H9 (cell line): ENCODE measurements around the gene ACOXL. TPM values are rescaled to one million over a fixed set of nuclear protein-coding genes. Genes with fewer than 3 reads are reported as not detected.

ENCODE experiments used
- DNase-seq: peaks from one replicate; pipeline ENCODE4 v3.0.0-alpha.2; 2017
- H2AFZ ChIP-seq: one replicate; pipeline ENCODE4 v1.6.1; 2013; ENCODE audit warnings: mild to moderate bottlenecking, low read length, control low read depth, moderate library complexity
- H2AK5ac ChIP-seq: 2 replicates; pipeline ENCODE4 v1.6.1; 2013; ENCODE audit warnings: low read length, control low read depth, mixed read lengths; ENCODE audit not compliant: insufficient read length
- H2BK120ac ChIP-seq: one replicate; pipeline ENCODE4 v1.6.1; 2013; ENCODE audit warnings: low read depth, mild to moderate bottlenecking, low read length, control low read depth, inconsistent platforms; ENCODE audit not compliant: poor library complexity, severe bottlenecking
- H2BK12ac ChIP-seq: 2 replicates; pipeline ENCODE4 v1.6.1; 2013; ENCODE audit warnings: low read length, control low read depth, mixed read lengths, low read depth; ENCODE audit not compliant: insufficient read length
- H2BK15ac ChIP-seq: 2 replicates; pipeline ENCODE4 v1.6.1; 2013; ENCODE audit warnings: low read depth, low read length, control low read depth
- H2BK20ac ChIP-seq: one replicate; pipeline ENCODE4 v1.6.1; 2013; ENCODE audit warnings: low read depth, mild to moderate bottlenecking, low read length, control low read depth, inconsistent platforms; ENCODE audit not compliant: poor library complexity, severe bottlenecking
- H2BK5ac ChIP-seq: 2 replicates; pipeline ENCODE4 v1.6.1; 2013; ENCODE audit warnings: low read length, control low read depth, mixed read lengths; ENCODE audit not compliant: insufficient read length
- H3K14ac ChIP-seq: 2 replicates; pipeline ENCODE4 v1.6.1; 2013; ENCODE audit warnings: low read length, control low read depth; ENCODE audit not compliant: insufficient read depth
- H3K18ac ChIP-seq: 2 replicates; pipeline ENCODE4 v1.6.1; 2013; ENCODE audit warnings: low read depth, mild to moderate bottlenecking, mixed read lengths, low read length, control low read depth; ENCODE audit not compliant: insufficient read length
- H3K23ac ChIP-seq: 2 replicates; pipeline ENCODE4 v1.6.1; 2013; ENCODE audit warnings: low read length, control low read depth, mixed read lengths, low read depth; ENCODE audit not compliant: insufficient read length
- H3K23me2 ChIP-seq: 2 replicates; pipeline ENCODE4 v1.6.1; 2013; ENCODE audit warnings: low read depth, mild to moderate bottlenecking, mixed read lengths, low read length, control low read depth; ENCODE audit not compliant: insufficient read length, poor library complexity, severe bottlenecking
- H3K27ac ChIP-seq: 2 replicates; pipeline ENCODE4 v1.5.1; 2013; ENCODE audit warnings: low read length, control low read depth, mixed read lengths, low read depth; ENCODE audit not compliant: insufficient read length
- H3K27me3 ChIP-seq: 2 replicates; pipeline ENCODE4 v1.6.1; 2013; ENCODE audit warnings: low read length, control low read depth, inconsistent platforms; ENCODE audit not compliant: insufficient read depth
- H3K4ac ChIP-seq: 2 replicates; pipeline ENCODE4 v1.6.1; 2013; ENCODE audit warnings: low read depth, mild to moderate bottlenecking, control low read depth, inconsistent platforms, low read length, moderate library complexity
- H3K4me1 ChIP-seq: 2 replicates; pipeline ENCODE4 v1.6.1; 2013; ENCODE audit warnings: low read length, control low read depth, inconsistent platforms; ENCODE audit not compliant: insufficient read depth
- H3K4me2 ChIP-seq: 2 replicates; pipeline ENCODE4 v1.6.1; 2013; ENCODE audit warnings: low read length, control low read depth, mixed read lengths; ENCODE audit not compliant: insufficient read length, insufficient read depth
- H3K56ac ChIP-seq: 2 replicates; pipeline ENCODE4 v1.6.1; 2013; ENCODE audit warnings: low read depth, mild to moderate bottlenecking, mixed read lengths, low read length, control low read depth; ENCODE audit not compliant: insufficient read length
- H3K79me1 ChIP-seq: 2 replicates; pipeline ENCODE4 v1.6.1; 2013; ENCODE audit warnings: low read depth, mild to moderate bottlenecking, moderate library complexity, low read length, control low read depth, inconsistent platforms; ENCODE audit not compliant: insufficient read depth, poor library complexity, severe bottlenecking
- H3K79me2 ChIP-seq: 2 replicates; pipeline ENCODE4 v1.6.1; 2013; ENCODE audit warnings: low read length, control low read depth, inconsistent platforms; ENCODE audit not compliant: insufficient read depth
- H3K9ac ChIP-seq: 2 replicates; pipeline ENCODE4 v1.6.1; 2013; ENCODE audit warnings: low read length, control low read depth, mixed read lengths; ENCODE audit not compliant: insufficient read length; ENCODE audit errors: extremely low read depth
- H3K9me3 ChIP-seq: one replicate; pipeline ENCODE4 v1.6.1; 2013; ENCODE audit warnings: low read depth, low read length, inconsistent platforms; ENCODE audit not compliant: control insufficient read depth
- H3T11ph ChIP-seq: one replicate; pipeline ENCODE4 v1.6.1; 2013; ENCODE audit warnings: mild to moderate bottlenecking, low read length, control low read depth, inconsistent platforms
- H4K20me1 ChIP-seq: one replicate; pipeline ENCODE4 v1.6.1; 2013; ENCODE audit not compliant: control insufficient read depth, insufficient read length, insufficient read depth
- H4K5ac ChIP-seq: 2 replicates; pipeline ENCODE4 v1.6.1; 2013; ENCODE audit warnings: low read depth, mild to moderate bottlenecking, mixed read lengths, low read length, control low read depth; ENCODE audit not compliant: insufficient read length
- H4K8ac ChIP-seq: replicated peaks from 2 replicates; pipeline ENCODE4 v1.6.1; 2013; ENCODE audit warnings: low read length, control low read depth, mixed read lengths, low read depth; ENCODE audit not compliant: insufficient read length
- H4K91ac ChIP-seq: 2 replicates; pipeline ENCODE4 v1.6.1; 2013; ENCODE audit warnings: low read depth, mild to moderate bottlenecking, moderate library complexity, mixed read lengths, low read length, control low read depth; ENCODE audit not compliant: insufficient read length
- H3K27ac Mint-ChIP-seq, 3 experiments: 2 replicates in 2 of 3; 3 replicates in 1 of 3; pipeline ENCODE4 v1.8.0; 2020 to 2021; ENCODE audit warnings: mixed read lengths in 3 of 3, mild to moderate bottlenecking in 1 of 3, moderate library complexity in 1 of 3
- H3K27me3 Mint-ChIP-seq: 2 replicates; pipeline ENCODE4 v1.8.0; 2021; ENCODE audit warnings: low read depth, mild to moderate bottlenecking, moderate library complexity, mixed read lengths
- H3K36me3 Mint-ChIP-seq, 3 experiments: 2 replicates in 2 of 3; 3 replicates in 1 of 3; pipeline ENCODE4 v1.8.0; 2020 to 2021; ENCODE audit warnings: low read depth in 3 of 3, mixed read lengths in 3 of 3; ENCODE audit not compliant: insufficient read depth in 1 of 3
- H3K4me1 Mint-ChIP-seq, 2 experiments: 2 replicates each; pipeline ENCODE4 v1.8.0; 2020; ENCODE audit warnings: mixed read lengths in 2 of 2
- H3K4me3 Mint-ChIP-seq, 2 experiments: 2 replicates in 1 of 2; 3 replicates in 1 of 2; pipeline ENCODE4 v1.8.0; 2020 to 2021; ENCODE audit warnings: mild to moderate bottlenecking in 2 of 2, mixed read lengths in 2 of 2, moderate library complexity in 1 of 2
- H3K9me3 Mint-ChIP-seq, 2 experiments: 2 replicates in 1 of 2; 3 replicates in 1 of 2; pipeline ENCODE4 v1.8.0; 2020; ENCODE audit warnings: mild to moderate bottlenecking in 2 of 2, mixed read lengths in 2 of 2, moderate library complexity in 1 of 2
- CTCF ChIP-seq: fragments of 200-600 bp; sonication (generic); conservative IDR thresholded peaks from 3 replicates; pipeline ENCODE4 v1.8.0; 2021; ENCODE audit warnings: antibody characterized with exemption, mild to moderate bottlenecking
- WGBS: extraction: QIAGEN DNeasy Blood & Tissue Kit; methylation state at CpG from one replicate; pipeline ENCODE4 v1.1.7; 2013; ENCODE audit warnings: missing lambda C conversion rate, low lambda C conversion rate, mixed read lengths; ENCODE audit not compliant: insufficient read length; ENCODE audit errors: extremely low coverage; 5-methylcytosine and 5-hydroxymethylcytosine counted together
- total RNA-seq: library from RNA; stranded (reverse); gene quantifications from 2 replicates; pipeline ENCODE4 v1.2.1, GENCODE V29; 2021

ACOXL gene
- total RNA-seq, 1 experiment from 2014 or later: 37.6 TPM

GRCh38 chr2:111050701-111051376 is 318.5 kb downstream of the ACOXL start:
- H3K27ac ChIP-seq: no peak overlapping the region
- no peak overlapping the region for H2AK5ac ChIP-seq
- no peak overlapping the region for H3K18ac ChIP-seq
- WGBS: no CpG with 5 or more reads among the region's 9 CpGs
- TF ChIP-seq CTCF: no peak
- H2BK5ac ChIP-seq: no peak overlapping the region
- H3K9me3 ChIP-seq: no peaks in the 10 kb centered on the region
- no peaks in the 10 kb centered on the region for H3K9me3 Mint-ChIP-seq
- H4K8ac ChIP-seq: no peak overlapping the region
- H2BK20ac ChIP-seq: no peak overlapping the region
- H3K4me2 ChIP-seq: no peak overlapping the region
- no peak overlapping the region for H3K56ac ChIP-seq
- H3K27me3 Mint-ChIP-seq: no peaks in the 10 kb centered on the region; the same call in 1 of the 2 replicates
- H4K5ac ChIP-seq: no peak overlapping the region
- no peaks in the 10 kb centered on the region for H3K27me3 ChIP-seq
- no peaks in the 10 kb centered on the region for H3K23me2 ChIP-seq
- H3K4ac ChIP-seq: no peak overlapping the region
- H4K91ac ChIP-seq: no peak overlapping the region
- no peaks in the 10 kb centered on the region for H3K4me1 ChIP-seq
- no peak overlapping the region for H2BK12ac ChIP-seq
- H3K14ac ChIP-seq: no peak overlapping the region
- H3K79me1 ChIP-seq: no peaks in the 10 kb centered on the region
- H2BK15ac ChIP-seq: no peak overlapping the region
- no peak overlapping the region for H3K4me3 Mint-ChIP-seq
- H3K36me3 Mint-ChIP-seq: peaks cover 0 to 5% (median 4%) of the 10 kb centered on the region in 3 experiments; a peak in 3 of 7 replicates
- H3K27ac Mint-ChIP-seq: no peak overlapping the region
- no peaks in the 10 kb centered on the region for H4K20me1 ChIP-seq
- H3T11ph ChIP-seq: no peak overlapping the region
- H3K79me2 ChIP-seq: no peaks in the 10 kb centered on the region
- no peak overlapping the region for H3K23ac ChIP-seq
- no peak overlapping the region for H3K9ac ChIP-seq
- H2AFZ ChIP-seq: no peak overlapping the region
- no peak overlapping the region for H2BK120ac ChIP-seq
- no peak for DNase-seq
- H3K4me1 Mint-ChIP-seq: no peaks in the 10 kb centered on the region
